GM21528 (cell line): ENCODE measurements around the gene GSTA3.
"Not testable (repeated sequence)": the region's sequence is repeated elsewhere in the genome, so short reads cannot be mapped to it uniquely, and the experiment has no call there.

Experiments
- ATAC-seq: cut with Tn5 transposase; IDR thresholded peaks from one replicate; pipeline ENCODE4 v1.9.1; 2021; ENCODE audit warnings: mild to moderate bottlenecking, moderate library complexity; ENCODE audit not compliant: unreplicated experiment, low FRiP score

The GSTA3 gene

GRCh38 chr6:52918027-52918686, 8.7 kb upstream of the GSTA3 start:
- not testable (repeated sequence) for ATAC-seq

DNA sequence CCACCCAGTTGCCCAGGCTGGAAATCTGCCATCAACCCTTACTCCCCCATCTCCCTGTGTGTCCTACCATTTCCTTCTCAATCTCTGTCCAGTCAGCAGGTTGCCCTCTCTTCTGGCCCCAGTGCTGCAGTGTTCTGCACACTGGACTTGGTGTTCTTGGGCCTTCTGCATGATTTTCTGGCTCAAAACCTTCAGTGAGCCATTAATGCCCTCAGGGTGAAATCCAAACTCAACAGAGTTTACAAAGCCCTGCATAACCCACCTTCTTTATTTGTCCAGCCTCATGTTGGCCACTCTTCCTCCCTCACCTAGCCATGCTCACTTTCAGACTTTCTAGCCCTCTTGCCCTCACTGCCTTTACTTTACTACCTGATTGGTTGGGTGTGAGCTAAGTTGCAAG, 5.0 kb upstream of the GSTA3 start:
- ATAC-seq, result no peak

- no peak for ATAC-seq
Observed at GRCh38 chr6:52910091-52910490, 593 bp upstream of the GSTA3 start.

GRCh38 chr6:52909131-52909530, 367 bp downstream of the GSTA3 start:
- ATAC-seq, result no peak

GRCh38 chr6:52908526-52908925, 972 bp downstream of the GSTA3 start:
- ATAC-seq, result no peak

DNA sequence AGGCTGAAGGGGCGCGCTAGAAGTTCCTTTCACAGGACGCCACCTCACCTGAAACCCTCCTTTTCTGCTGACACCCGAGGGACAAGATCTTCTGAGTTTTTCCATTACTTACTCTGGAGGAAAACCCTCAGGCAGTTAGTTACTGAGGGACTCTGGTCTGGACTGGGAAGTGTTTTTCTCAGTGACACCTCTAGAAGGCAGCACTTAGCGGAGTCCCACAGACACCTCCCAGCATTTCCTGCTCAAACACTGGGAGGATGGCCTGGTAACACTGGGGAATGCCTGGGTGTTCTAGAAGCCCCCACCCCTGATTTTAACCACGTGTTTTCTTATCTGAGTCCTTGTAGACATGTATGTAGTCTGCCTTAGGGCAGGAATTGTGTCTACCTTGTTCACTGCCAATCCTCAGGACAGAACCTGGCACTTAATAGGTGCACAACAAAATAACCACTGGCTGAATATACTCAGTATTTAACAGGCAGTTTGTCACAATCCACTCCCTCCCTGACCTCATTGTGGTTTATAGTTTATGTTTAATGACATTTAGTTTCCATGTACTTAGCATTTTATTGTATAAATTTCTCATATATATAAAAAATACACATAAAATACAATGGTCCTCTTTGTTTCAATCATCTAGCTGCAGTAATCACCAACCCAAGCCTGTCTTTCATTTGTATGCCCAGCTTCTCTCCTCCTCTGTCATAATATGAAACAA, 4.8 kb downstream of the GSTA3 start:
- ATAC-seq, result no peak

DNA sequence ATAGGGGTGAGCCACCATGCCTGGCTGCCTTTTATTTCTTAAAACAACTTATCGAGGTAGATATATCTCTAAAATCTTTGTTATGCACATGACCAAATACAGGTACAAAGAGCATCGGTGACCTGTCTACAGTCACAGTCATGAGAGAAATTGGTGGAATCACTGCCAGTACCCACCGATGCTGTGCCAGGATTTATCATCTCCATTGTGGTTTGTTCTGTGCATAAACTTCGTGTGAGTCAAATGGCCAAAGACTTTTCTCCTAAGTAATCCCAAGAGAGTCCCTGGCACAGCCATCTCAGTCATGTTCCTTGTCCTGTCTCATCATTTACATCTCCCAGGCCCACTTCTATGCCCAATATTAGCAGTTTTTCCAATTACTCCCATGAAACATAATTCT, 9.0 kb downstream of the GSTA3 start:
- ATAC-seq, result no peak

DNA sequence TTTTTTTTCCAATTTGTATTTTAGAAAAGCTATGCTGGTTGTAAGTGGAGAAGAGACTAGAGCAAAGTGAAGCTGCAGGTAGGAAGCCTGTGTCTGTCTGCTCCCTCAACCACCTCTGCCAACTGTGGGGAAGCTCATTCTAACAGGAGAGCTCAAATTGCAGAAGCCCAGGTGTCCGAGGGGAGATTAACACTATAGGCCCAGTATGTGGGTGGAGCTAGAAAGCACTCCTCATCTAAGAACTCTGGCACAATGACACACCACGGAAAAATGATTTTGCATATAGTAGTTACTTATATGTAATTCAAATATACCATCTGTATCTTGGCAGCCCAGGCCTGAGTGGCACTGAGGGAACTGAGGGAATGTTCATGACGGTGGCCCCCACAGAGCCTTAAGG, 13.7 kb downstream of the GSTA3 start:
- ATAC-seq, result not testable (repeated sequence)

- ATAC-seq, result no peak
Observed at GRCh38 chr6:52894285-52894684, 15.2 kb downstream of the GSTA3 start.

DNA sequence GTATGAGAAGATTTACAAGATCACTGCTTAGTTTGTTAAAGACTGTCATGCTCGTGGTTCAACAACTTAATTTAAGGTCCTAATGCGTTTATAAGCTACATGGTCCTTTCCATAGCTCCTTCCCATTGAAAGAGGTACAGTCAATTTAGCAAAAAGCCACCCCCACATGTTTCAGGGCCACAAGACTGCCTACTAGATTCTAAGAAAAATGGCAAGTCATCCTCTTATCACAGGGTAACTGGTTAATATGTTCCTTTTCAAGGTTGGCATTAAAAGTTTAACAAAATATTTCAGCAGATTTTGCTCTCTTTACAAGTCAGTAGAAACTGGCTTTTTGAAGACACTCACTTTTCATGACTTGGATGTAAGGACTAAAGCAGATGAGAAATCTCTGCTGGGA, 15.7 kb downstream of the GSTA3 start:
- ATAC-seq, result no peak

- no peak for ATAC-seq
Observed at GRCh38 chr6:52893221-52893620, 16.3 kb downstream of the GSTA3 start.

GRCh38 chr6:52890018-52890417, 19.5 kb downstream of the GSTA3 start:
- no peak for ATAC-seq

DNA sequence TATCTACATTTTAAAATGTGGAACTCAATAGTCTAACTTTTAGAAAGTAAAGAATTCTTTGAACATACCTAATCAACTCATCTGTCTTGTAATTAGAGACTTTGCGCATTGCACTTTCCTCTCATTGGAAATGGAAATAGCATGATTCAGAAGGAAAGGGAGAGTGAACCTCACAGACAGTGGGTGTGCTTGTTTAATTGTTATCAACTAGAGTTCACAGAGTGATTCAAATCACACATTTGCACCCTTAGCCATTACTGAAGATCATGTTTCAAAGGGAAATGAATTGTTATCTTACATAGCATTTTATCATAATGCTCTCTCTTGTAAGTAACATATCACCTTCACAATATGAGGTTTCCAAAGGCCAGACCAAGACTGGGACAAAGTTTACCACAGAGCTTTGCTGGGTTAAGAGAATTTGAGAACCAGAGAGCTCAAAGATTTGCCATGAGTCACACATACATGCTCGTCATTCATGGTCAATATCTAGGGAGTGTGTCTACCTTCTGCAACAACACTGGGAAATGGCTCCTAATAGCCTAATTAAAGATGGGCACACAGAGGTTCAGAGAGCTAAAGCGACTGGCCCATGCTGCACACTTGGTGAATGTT, 21.5 kb downstream of the GSTA3 start:
- no peak for ATAC-seq

DNA sequence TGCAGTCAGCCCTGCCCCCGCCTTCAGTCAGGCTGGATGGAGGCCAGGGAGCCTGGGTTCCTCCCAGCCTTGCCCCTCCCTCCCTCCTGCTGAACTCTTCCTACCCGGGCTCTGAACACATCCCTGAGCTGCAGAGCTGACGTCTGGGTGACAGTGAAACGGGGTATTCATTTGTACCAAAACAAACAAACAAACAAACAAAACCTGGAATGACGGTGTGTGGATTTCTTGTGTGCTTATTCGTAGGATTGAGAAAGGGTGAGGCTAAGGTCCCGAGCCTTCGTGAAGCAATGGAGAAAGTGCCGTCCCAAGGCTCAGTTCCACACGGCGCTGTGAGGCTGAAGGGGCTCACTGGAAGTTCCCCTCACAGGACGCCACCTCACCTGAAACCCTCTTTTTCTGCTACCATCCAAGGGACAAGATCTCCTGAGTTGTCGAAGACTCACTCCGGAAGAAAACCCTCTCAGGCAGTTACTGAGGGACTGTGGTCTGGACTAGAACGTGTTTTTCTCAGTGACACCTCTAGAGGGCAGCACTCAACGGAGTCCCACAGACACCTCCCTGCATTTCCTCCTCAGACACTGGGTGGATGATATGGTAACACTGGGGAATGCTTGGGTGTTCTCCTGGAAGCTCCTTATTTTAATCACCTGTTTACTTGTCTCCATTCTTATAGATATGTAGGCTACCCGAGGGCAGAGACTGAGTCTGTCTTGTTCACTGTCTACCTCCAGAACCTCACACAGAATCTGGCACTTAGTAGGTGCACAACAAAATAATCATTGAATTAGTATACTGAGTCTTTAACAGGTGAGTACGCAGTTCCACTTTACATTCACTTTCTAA, 27.3 kb downstream of the GSTA3 start:
- peak; percentile 99 for ATAC-seq

DNA sequence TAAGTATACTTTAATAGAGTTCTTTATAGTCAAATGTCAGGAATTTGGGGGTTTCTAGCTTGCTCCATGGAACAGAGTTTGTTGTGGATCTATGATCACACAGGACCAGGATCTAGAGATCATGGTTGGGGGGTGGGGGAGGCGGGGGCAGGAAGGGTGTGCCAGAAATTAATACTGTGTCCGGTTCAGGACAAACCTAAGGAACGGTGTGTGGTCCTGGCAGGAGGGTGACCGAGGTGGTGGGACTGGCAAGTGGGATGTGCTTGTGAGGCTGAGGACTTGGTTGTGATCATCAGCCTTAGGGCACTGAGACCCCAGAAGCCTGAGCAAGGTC, 27.9 kb downstream of the GSTA3 start:
- ATAC-seq, result no peak

GRCh38 chr6:52877786-52878185, 31.7 kb downstream of the GSTA3 start:
- no peak for ATAC-seq

DNA sequence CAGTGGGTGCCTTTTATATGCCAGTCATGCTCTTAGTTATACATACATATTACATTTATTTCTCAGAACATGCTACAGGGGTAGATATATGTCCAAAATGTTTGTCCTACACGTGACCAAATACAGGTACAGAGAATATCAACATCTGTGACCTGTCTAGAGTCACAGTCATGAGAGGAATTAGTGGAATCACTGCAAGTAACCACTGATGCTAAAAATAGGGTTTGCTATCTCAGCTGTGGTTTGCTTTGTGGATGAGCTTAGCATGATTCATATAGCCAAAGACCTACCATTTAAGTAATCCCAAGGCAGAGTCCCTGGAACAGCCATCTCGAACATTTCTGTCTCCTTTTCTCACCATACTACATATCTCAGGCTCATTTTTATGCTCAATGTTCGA, 32.3 kb downstream of the GSTA3 start:
- ATAC-seq, result no peak

DNA sequence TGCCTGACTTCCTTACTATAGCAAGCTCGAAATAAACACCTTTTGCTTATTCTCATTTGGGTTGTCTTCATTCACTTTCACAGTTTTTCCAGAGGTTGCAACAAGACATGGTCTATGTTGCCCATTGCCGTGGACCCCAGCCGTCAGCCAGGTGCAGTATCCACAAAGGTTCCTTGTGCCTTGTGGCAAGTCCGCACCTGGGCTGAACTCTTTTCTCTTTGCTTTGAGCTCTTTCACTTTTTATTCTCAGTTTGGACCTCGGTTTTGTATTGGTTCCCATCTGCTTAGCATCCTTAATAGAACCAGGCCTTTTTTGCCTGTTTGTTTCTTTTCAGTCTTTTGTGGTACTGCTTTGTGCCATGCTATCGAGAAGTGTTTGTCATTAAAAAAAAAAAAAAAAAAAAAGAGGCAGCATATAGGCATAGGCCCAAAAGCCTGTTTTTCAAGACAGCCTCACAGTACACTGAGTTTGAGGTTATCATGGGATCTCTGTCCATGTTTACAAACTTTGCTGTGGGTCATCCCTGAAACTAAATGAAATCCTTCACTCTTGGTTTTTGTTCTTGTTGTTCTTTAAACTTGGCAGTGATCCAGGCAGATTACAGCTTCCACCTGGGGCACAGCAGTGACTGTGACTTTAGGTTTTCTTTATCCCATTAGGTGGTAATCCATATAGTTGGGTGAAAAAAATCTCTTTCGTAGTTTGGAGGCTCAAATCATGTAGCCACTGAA, 33.3 kb downstream of the GSTA3 start:
- ATAC-seq, result no peak

DNA sequence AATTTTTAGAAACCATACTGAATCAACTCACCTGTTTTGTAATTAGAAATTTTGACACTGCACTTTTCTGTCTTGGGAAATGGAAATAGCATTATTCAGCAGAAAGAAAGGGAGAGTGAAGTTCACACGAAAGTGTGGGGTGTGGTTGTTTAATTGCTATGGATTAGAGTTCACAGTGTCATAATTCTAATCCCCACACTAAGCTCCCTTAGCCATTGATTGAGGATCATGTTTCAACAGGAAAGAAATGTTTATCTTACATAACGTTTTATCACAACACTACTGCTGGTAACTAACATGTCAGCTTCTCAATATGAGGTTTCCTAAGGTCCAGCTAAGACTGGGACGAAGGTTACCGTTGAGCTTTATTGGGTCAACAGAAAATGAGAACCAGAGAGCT, 37.5 kb downstream of the GSTA3 start:
- no peak for ATAC-seq

DNA sequence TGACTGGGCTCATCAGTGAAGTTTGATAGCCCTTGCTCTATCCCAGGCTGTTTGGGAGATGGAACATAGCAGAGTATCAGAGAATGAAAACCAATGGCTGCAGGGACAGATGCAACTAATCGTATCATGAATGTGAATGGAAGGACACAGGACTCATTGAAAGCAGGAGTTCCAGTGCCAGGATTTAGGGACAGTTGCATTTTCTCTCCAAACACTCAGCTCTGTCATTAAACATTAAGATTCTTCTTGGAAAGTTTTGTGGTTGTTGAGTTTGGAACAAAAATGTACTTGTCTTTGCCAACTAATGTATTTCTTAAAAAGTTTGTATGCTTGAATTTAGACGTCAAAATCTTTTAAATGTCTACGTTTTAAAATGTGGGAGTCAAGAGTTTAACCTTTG, 37.9 kb downstream of the GSTA3 start:
- ATAC-seq, result no peak
